NT2/D1 (cell line): Measurements from ENCODE around the gene BOLA1.
"Not testable (repeated sequence)": the region's sequence is repeated elsewhere in the genome, so short reads cannot be mapped to it uniquely, and the experiment has no call there.

Experiments used
- DNase-seq: peaks from one replicate; pipeline ENCODE4 v3.0.0-alpha.2; 2011; ENCODE audit warnings: low read depth, low spot score
- H3K27me3 ChIP-seq: 2 replicates; pipeline ENCODE4 v1.6.0; 2011; ENCODE audit warnings: mild to moderate bottlenecking; ENCODE audit not compliant: insufficient read length, insufficient read depth
- H3K36me3 ChIP-seq: 2 replicates; pipeline ENCODE4 v1.6.1; 2011; ENCODE audit warnings: mild to moderate bottlenecking, low read length, mixed read lengths; ENCODE audit not compliant: insufficient read depth, insufficient read length
- H3K4me1 ChIP-seq: 2 replicates; pipeline ENCODE4 v1.5.1; 2011; ENCODE audit not compliant: insufficient read depth, insufficient read length
- H3K4me3 ChIP-seq: 2 replicates; pipeline ENCODE4 v1.5.1; 2011; ENCODE audit warnings: low read depth; ENCODE audit not compliant: insufficient read length
- H3K9ac ChIP-seq: 2 replicates; pipeline ENCODE4 v1.6.0; 2011; ENCODE audit warnings: low read depth; ENCODE audit not compliant: insufficient read length
- H3K9me3 ChIP-seq: 2 replicates; pipeline ENCODE4 v1.5.1; 2011; ENCODE audit warnings: mild to moderate bottlenecking, low read length; ENCODE audit not compliant: insufficient read depth
- SUZ12 ChIP-seq: IDR thresholded peaks from 2 replicates; pipeline ENCODE4 v1.6.1; 2011; ENCODE audit not compliant: insufficient read length, insufficient read depth; ENCODE audit errors: extremely low read depth
- YY1 ChIP-seq: IDR thresholded peaks from 2 replicates; pipeline ENCODE4 v1.6.1; 2011; ENCODE audit not compliant: insufficient read length, insufficient read depth
- ZNF274 ChIP-seq: IDR thresholded peaks from 2 replicates; pipeline ENCODE4 v1.6.1; 2011; ENCODE audit warnings: mild to moderate bottlenecking, low read depth, low read length

Gene BOLA1

DNA sequence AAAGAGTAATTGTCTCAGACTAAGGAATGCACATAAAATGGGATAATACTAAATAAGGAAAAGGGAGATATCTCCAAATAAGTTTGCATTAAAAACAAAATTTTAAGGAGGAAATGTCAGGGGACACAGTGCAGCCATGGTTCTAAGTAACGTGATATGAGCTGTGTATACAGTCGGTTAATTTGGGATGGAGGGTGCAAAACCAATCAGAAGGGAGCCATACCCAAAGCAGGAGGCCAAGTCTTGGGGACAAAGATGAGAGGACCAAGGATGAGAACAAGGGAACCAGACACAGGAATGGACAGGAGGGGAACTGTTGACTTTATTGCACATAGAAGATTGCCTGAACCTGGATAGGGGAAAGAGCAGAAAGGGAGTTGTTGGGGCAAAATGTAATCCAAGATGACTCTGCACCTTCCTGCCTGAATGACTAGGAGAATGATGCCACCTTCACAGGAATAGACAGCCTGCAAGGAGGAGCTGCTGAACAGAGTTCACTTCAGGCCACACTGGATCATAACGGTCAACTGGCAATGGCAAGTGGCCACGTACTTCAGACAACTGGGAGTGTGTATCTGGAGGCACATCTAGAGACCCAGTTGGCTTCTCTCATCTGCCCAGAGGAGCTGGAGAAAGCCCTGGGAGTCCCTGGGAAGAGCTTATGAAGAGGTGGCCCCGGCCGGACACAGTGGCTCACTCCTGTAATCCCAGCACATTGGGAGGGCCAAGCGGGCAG, 22.0 kb upstream of the BOLA1 start:
- H3K36me3 ChIP-seq, result no peaks in the 10 kb centered on the region
- H3K9me3 ChIP-seq, result no peaks in the 10 kb centered on the region
- H3K4me3 ChIP-seq, result no peak overlapping the region
- no peak for DNase-seq
- TF ChIP-seq ZNF274 (no peak), SUZ12 (no peak), YY1 (no peak)
- H3K4me1 ChIP-seq, result no peaks in the 10 kb centered on the region
- no peaks in the 10 kb centered on the region for H3K27me3 ChIP-seq
- H3K9ac ChIP-seq, result no peak overlapping the region

DNA sequence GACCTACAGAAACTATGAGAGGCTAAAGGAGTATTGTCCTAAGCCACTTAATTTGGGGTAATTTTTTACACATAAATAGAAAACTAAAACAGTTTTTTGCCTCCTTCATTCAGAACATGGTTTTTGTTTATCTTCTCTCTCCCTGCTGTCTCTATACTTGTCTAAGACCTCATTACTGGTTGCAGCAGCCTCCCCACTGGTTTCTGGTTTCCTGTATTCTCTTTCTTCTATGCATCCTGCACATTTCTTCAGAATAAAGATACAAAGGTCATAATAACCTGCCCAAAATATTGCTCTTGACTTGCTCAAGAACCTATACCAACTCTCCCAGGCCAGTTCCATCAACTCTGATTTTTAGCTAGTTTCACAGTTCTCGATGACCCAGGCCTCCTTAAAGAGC, 19.8 kb upstream of the BOLA1 start:
- DNase-seq, result no peak
- Histone ChIP-seq H3K9me3 (no peaks in the 10 kb centered on the region), H3K27me3 (no peaks in the 10 kb centered on the region), H3K4me1 (no peaks in the 10 kb centered on the region), H3K36me3 (no peaks in the 10 kb centered on the region), H3K9ac (no peak overlapping the region), H3K4me3 (no peak overlapping the region)
- TF ChIP-seq YY1 (no peak), ZNF274 (no peak), SUZ12 (no peak)

- Histone ChIP-seq H3K36me3 (no peaks in the 10 kb centered on the region), H3K9me3 (no peaks in the 10 kb centered on the region), H3K4me3 (no peak overlapping the region), H3K9ac (no peak overlapping the region), H3K4me1 (no peaks in the 10 kb centered on the region), H3K27me3 (no peaks in the 10 kb centered on the region)
- no peak for TF ChIP-seq SUZ12
- no peak for TF ChIP-seq ZNF274
- TF ChIP-seq YY1, result no peak
- DNase-seq, result no peak
Observed at GRCh38 chr1:149881876-149882275, 17.5 kb upstream of the BOLA1 start.

- Histone ChIP-seq H3K4me1 (no peaks in the 10 kb centered on the region), H3K4me3 (no peak overlapping the region), H3K36me3 (no peaks in the 10 kb centered on the region), H3K9ac (peak overlapping the region; percentile 90), H3K27me3 (no peaks in the 10 kb centered on the region), H3K9me3 (no peaks in the 10 kb centered on the region)
- TF ChIP-seq YY1 (no peak), SUZ12 (no peak), ZNF274 (no peak)
- DNase-seq, result no peak
Observed at GRCh38 chr1:149883598-149884247, 15.6 kb upstream of the BOLA1 start.

DNA sequence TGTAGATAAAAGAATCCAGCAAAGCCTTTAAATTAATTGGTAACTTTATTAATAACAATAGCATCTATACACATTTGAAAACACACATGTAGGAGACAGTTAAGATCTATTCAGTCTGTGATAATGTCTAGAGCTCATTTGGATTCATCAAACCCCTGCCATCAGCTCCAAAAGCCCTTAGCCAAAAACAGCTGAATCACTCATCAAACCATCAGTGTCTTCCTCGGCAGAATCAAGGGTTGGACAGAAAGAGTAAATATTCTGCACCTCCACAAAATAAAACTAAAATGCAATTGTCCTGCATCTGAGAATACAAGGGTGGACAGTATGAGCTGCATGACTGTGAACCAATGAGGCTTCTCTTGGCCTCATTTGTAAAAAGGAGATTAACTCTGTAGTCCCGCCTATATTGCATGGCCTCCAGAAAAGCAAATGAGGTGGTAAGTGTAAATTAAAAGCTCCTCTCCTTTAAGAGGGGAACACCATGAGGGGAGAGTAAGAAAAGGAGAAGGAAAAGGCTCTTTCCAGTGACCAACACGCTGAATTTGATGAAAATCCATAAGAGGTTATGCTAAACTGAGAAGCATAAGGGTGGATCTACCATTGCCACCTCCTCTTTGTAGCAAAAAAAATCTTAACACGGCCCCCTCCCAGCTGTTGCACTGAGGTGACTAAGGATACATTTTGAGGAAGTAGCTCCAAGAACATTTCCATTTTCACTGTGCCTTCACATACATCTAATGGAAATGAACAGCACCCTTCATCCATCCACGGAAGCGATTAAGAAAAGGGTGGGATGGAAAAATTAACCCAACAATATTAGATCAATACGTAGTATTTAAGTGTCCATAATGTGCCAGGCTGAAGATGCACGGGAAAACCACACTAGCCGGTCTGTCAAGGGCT, 14.7 kb upstream of the BOLA1 start:
- DNase-seq, result no peak
- no peaks in the 10 kb centered on the region for H3K27me3 ChIP-seq
- TF ChIP-seq SUZ12, result no peak
- no peaks in the 10 kb centered on the region for H3K36me3 ChIP-seq
- peak overlapping the region; percentile 90 for H3K9ac ChIP-seq
- no peaks in the 10 kb centered on the region for H3K4me1 ChIP-seq
- peak overlapping the region; percentile 64 for H3K4me3 ChIP-seq
- H3K9me3 ChIP-seq, result no peaks in the 10 kb centered on the region

DNA sequence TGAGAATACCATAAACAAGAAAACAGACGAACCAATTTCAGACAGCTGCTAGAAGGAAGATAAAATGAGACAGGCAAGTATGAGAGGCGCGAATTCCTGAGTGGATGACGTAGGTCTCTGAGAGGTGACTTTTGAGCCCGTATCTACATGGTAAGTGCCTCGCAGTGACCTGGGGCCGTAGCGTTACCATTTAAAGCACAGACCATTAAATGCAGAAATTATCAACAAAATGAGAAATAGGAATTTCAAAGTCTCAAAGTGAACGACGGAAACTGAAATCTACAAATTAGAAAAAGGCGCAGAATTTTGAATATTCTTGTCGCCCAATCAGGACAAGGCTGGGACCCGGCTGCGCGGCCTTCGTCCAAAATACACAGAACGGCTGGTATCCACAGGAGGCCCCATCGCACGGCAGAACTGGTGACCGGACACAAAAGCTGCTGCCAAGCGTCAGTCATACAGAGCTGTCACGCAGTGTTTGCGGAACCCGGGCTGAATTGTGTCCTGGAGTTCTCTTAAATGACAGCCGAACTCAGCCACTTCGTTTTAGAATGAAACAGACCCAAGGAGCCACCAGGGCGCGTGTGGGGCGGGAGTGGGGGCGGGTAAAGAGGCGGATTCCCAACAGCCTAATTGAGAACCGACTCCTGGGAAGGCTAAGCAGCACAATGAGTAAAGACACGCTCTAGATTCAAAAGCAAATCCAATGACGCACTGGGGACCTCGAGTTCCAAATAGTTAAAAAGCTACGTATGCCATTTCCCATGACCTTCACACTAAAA, 13.8 kb upstream of the BOLA1 start:
- TF ChIP-seq YY1 (no peak), SUZ12 (no peak), ZNF274 (no peak)
- Histone ChIP-seq H3K9me3 (no peaks in the 10 kb centered on the region), H3K9ac (peak overlapping the region; percentile 90), H3K4me1 (no peaks in the 10 kb centered on the region), H3K27me3 (no peaks in the 10 kb centered on the region), H3K4me3 (peak overlapping the region; percentile 64), H3K36me3 (no peaks in the 10 kb centered on the region)
- peak; percentile 86 for DNase-seq

DNA sequence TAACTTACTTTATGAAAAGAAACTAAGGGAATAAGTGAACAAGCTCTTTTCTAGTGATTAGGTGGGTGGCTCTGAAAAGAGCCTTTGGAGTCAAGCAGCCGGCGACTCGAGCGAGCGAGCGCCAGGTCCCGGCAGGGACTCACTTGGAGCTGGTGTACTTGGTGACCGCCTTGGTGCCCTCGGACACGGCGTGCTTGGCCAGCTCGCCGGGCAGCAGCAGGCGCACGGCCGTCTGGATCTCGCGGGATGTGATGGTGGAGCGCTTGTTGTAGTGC, 13.3 kb upstream of the BOLA1 start:
- H3K27me3 ChIP-seq, DNase-seq, H3K4me1 ChIP-seq, H3K9me3 ChIP-seq, H3K36me3 ChIP-seq: not testable (repeated sequence)
- Histone ChIP-seq H3K9ac (peak overlapping the region; percentile 90), H3K4me3 (peak overlapping the region; percentile 64)
